ENCODE measurements around the gene MFSD6L.

DNA sequence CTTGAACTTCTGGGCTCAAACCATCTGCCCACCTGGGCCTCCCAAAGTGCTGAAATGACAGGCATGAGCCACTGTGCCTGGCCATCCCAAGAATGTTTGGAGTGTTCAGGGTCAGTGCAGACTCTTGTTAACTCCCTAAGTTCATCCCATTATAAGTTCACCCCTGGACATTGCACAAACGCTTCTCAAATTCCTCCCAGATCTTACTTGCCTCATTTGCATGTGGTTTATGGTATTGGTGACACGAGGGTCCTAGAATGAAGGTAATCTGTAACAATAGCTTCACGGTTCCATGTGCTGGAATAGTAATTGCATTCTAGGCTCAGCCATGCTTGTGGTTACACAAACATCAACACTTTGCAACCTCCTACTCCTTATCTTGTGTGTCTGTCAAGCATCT is 49.5 kb downstream of the MFSD6L start:
- no peak for TF ChIP-seq ZNF44 (CRISPR knock-in tag; IDR thresholded peaks at IDR 0.05)
- no peak for TF ChIP-seq ZZZ3 (CRISPR knock-in tag; IDR thresholded peaks at IDR 0.05; ENCODE audit: borderline replicate concordance)
- no peak for TF ChIP-seq U2AF2 (IDR thresholded peaks at IDR 0.05; ENCODE audit: low read depth, low read length)
- TF ChIP-seq, protein P1, sequence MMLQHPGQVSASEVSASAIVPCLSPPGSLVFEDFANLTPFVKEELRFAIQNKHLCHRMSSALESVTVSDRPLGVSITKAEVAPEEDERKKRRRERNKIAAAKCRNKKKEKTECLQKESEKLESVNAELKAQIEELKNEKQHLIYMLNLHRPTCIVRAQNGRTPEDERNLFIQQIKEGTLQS (CRISPR knock-in tag; IDR thresholded peaks at IDR 0.05): no peak
